Measurements from ENCODE around the gene RCBTB1. TPM values are rescaled to one million over a fixed set of nuclear protein-coding genes. Genes with fewer than 3 reads are reported as not detected.

Gene RCBTB1
- total RNA-seq, 1 experiment from 2014 or later = 6.3 TPM

- Mint-ChIP-seq H3K4me3 (ENCODE audit: low read depth, unreplicated experiment) (no peak overlapping the region), H3K9me3 (ENCODE audit: low read depth, unreplicated experiment) (no peaks in the 10 kb centered on the region), H3K4me1 (ENCODE audit: low read depth, unreplicated experiment) (no peaks in the 10 kb centered on the region), H3K27me3 (ENCODE audit: unreplicated experiment) (no peaks in the 10 kb centered on the region), H3K27ac (ENCODE audit: unreplicated experiment) (no peak overlapping the region), H3K36me3 (ENCODE audit: insufficient read depth, unreplicated experiment) (no peaks in the 10 kb centered on the region)
- TF ChIP-seq CTCF (IDR thresholded peaks at IDR 0.05; ENCODE audit: unreplicated experiment) = no peak
- no peak for DNase-seq
- CTCF ChIA-PET = no interaction called here
- no TSS peak for BruUV-seq (replicated peaks)
- intact Hi-C loops (cut with micrococcal nuclease; ENCODE audit: unreplicated experiment) = no loop called here
Observed at GRCh38 chr13:49549289-49549688, 36.1 kb downstream of the RCBTB1 start.

GRCh38 chr13:49546561-49546960 is 38.8 kb downstream of the RCBTB1 start:
- no peak for DNase-seq
- Mint-ChIP-seq H3K27ac (ENCODE audit: unreplicated experiment) (no peak overlapping the region), H3K36me3 (ENCODE audit: insufficient read depth, unreplicated experiment) (no peaks in the 10 kb centered on the region), H3K4me3 (ENCODE audit: low read depth, unreplicated experiment) (no peak overlapping the region), H3K27me3 (ENCODE audit: unreplicated experiment) (no peaks in the 10 kb centered on the region), H3K9me3 (ENCODE audit: low read depth, unreplicated experiment) (no peaks in the 10 kb centered on the region), H3K4me1 (ENCODE audit: low read depth, unreplicated experiment) (no peaks in the 10 kb centered on the region)
- no TSS peak for BruUV-seq (replicated peaks)
- TF ChIP-seq CTCF (IDR thresholded peaks at IDR 0.05; ENCODE audit: unreplicated experiment) = no peak
- intact Hi-C loops (cut with micrococcal nuclease; ENCODE audit: unreplicated experiment) = no loop called here
- CTCF ChIA-PET = no interaction called here

GRCh38 chr13:49545661-49546060 is 39.7 kb downstream of the RCBTB1 start:
- CTCF ChIA-PET = no interaction called here
- BruUV-seq (replicated peaks) = no TSS peak
- intact Hi-C loops (cut with micrococcal nuclease; ENCODE audit: unreplicated experiment) = no loop called here
- no peak for TF ChIP-seq CTCF (IDR thresholded peaks at IDR 0.05; ENCODE audit: unreplicated experiment)
- Mint-ChIP-seq H3K27ac (ENCODE audit: unreplicated experiment) (no peak overlapping the region), H3K9me3 (ENCODE audit: low read depth, unreplicated experiment) (no peaks in the 10 kb centered on the region), H3K27me3 (ENCODE audit: unreplicated experiment) (no peaks in the 10 kb centered on the region), H3K4me3 (ENCODE audit: low read depth, unreplicated experiment) (no peak overlapping the region), H3K36me3 (ENCODE audit: insufficient read depth, unreplicated experiment) (no peaks in the 10 kb centered on the region), H3K4me1 (ENCODE audit: low read depth, unreplicated experiment) (no peaks in the 10 kb centered on the region)
- DNase-seq = no peak

- Mint-ChIP-seq H3K36me3 (ENCODE audit: insufficient read depth, unreplicated experiment) (peaks cover 5% of the 10 kb centered on the region), H3K27ac (ENCODE audit: unreplicated experiment) (no peak overlapping the region), H3K4me3 (ENCODE audit: low read depth, unreplicated experiment) (no peak overlapping the region), H3K4me1 (ENCODE audit: low read depth, unreplicated experiment) (no peaks in the 10 kb centered on the region), H3K27me3 (ENCODE audit: unreplicated experiment) (no peaks in the 10 kb centered on the region), H3K9me3 (ENCODE audit: low read depth, unreplicated experiment) (no peaks in the 10 kb centered on the region)
- intact Hi-C loops (cut with micrococcal nuclease; ENCODE audit: unreplicated experiment) = no loop called here
- BruUV-seq (replicated peaks) = no TSS peak
- CTCF ChIA-PET = no interaction called here
- TF ChIP-seq CTCF (IDR thresholded peaks at IDR 0.05; ENCODE audit: unreplicated experiment) = no peak
- DNase-seq = no peak
Observed at GRCh38 chr13:49543656-49544055, 41.7 kb downstream of the RCBTB1 start.

- intact Hi-C loops (cut with micrococcal nuclease; ENCODE audit: unreplicated experiment) = no loop called here
Observed at GRCh38 chr13:49540552-49540951, 44.8 kb downstream of the RCBTB1 start.

More at GRCh38 chr13:49540552-49540951, 44.8 kb downstream of the RCBTB1 start:
- H3K4me3 Mint-ChIP-seq (ENCODE audit: low read depth, unreplicated experiment) = no peak overlapping the region
- H3K4me1 Mint-ChIP-seq (ENCODE audit: low read depth, unreplicated experiment) = no peaks in the 10 kb centered on the region
- H3K27me3 Mint-ChIP-seq (ENCODE audit: unreplicated experiment) = no peaks in the 10 kb centered on the region
- no peak for DNase-seq
- CTCF ChIA-PET = no interaction called here
- H3K27ac Mint-ChIP-seq (ENCODE audit: unreplicated experiment) = no peak overlapping the region
- BruUV-seq (replicated peaks) = no TSS peak
- no peaks in the 10 kb centered on the region for H3K9me3 Mint-ChIP-seq (ENCODE audit: low read depth, unreplicated experiment)
- no peak for TF ChIP-seq CTCF (IDR thresholded peaks at IDR 0.05; ENCODE audit: unreplicated experiment)
- H3K36me3 Mint-ChIP-seq (ENCODE audit: insufficient read depth, unreplicated experiment) = peaks cover 5% of the 10 kb centered on the region

All from Calu3 (cell line).